H1 (cell line): ENCODE data around the gene DCDC2. TPM values are rescaled to one million over a fixed set of nuclear protein-coding genes. Genes with fewer than 3 reads are reported as not detected.

Experiments
- CTCF ChIA-PET: fragments of 300-600 bp; sonication (Branson Sonifier 250); formaldehyde crosslinking; loops from one replicate; lab custom pipeline; 2021; ENCODE audit not compliant: partially characterized antibody; lab: Charles Lee
- POLR2A ChIA-PET: fragments of 300-600 bp; sonication (Branson Sonifier 250); formaldehyde crosslinking; loops from one replicate; lab custom pipeline; 2021; ENCODE audit warnings: inconsistent platforms; ENCODE audit not compliant: partially characterized antibody; lab: Charles Lee
- DNase-seq, 2 experiments: peaks; one replicate each; pipeline versions ENCODE4 v3.0.0 to v3.0.0-alpha.2; 2010 to 2022; ENCODE audit warnings: low spot score in 2 of 2, low read depth in 1 of 2, mixed read lengths in 1 of 2
- FAIRE-seq: peaks from 2 replicates; lab custom pipeline; 2011; peaks lifted over from hg19 to GRCh38; lab: Jason Lieb, UNC
- H2AFZ ChIP-seq: 2 replicates; pipeline ENCODE4 v1.8.1; 2012; ENCODE audit warnings: low read length, inconsistent platforms
- H2AK5ac ChIP-seq: 2 replicates; pipeline ENCODE4 v1.6.1; 2013; ENCODE audit warnings: low read depth, low read length
- H2BK120ac ChIP-seq: replicated peaks from 2 replicates; pipeline ENCODE3; 2013; ENCODE audit warnings: low read depth, low read length, inconsistent platforms
- H2BK12ac ChIP-seq: 2 replicates; pipeline ENCODE4 v1.6.1; 2013; ENCODE audit warnings: low read depth, low read length
- H2BK15ac ChIP-seq: 2 replicates; pipeline ENCODE4 v1.6.1; 2013; ENCODE audit warnings: low read length
- H2BK20ac ChIP-seq: 2 replicates; pipeline ENCODE4 v1.6.1; 2013; ENCODE audit warnings: low read length
- H2BK5ac ChIP-seq: 2 replicates; pipeline ENCODE4 v1.6.1; 2013; ENCODE audit warnings: low read depth, low read length
- H3K14ac ChIP-seq: 2 replicates; pipeline ENCODE4 v1.6.1; 2013; ENCODE audit warnings: inconsistent platforms; ENCODE audit not compliant: insufficient read length
- H3K18ac ChIP-seq: 2 replicates; pipeline ENCODE4 v1.6.1; 2013; ENCODE audit warnings: low read length; ENCODE audit errors: extremely low read depth
- H3K23ac ChIP-seq: 2 replicates; pipeline ENCODE4 v1.6.1; 2013; ENCODE audit warnings: inconsistent platforms; ENCODE audit not compliant: insufficient read length
- H3K23me2 ChIP-seq: 2 replicates; pipeline ENCODE4 v1.6.1; 2013; ENCODE audit warnings: low read depth, low read length
- H3K27ac ChIP-seq: 2 replicates; pipeline ENCODE4 v1.6.1; 2011; ENCODE audit warnings: low read depth, low read length, inconsistent platforms
- H3K27me3 ChIP-seq, 4 experiments: replicated peaks in 1 of 4; 1 replicate in 1 of 4; 2 replicates in 3 of 4; pipeline versions ENCODE4 v1.6.1 to v1.8.1; 2011 to 2013; ENCODE audit warnings: low read length in 3 of 4, mild to moderate bottlenecking in 3 of 4, inconsistent platforms in 2 of 4, mixed read lengths in 2 of 4, moderate library complexity in 1 of 4; ENCODE audit not compliant: control insufficient read depth in 3 of 4, insufficient read depth in 3 of 4; ENCODE audit errors: extremely low read depth in 1 of 4
- H3K36me3 ChIP-seq, 4 experiments: 2 replicates each; pipeline versions ENCODE4 v1.6.1 to v1.8.1; 2011 to 2013; ENCODE audit warnings: mild to moderate bottlenecking in 4 of 4, low read length in 3 of 4, moderate library complexity in 2 of 4, control low read depth in 1 of 4, inconsistent platforms in 1 of 4; ENCODE audit not compliant: insufficient read depth in 4 of 4, control insufficient read depth in 2 of 4
- H3K4ac ChIP-seq: replicated peaks from 2 replicates; pipeline ENCODE3; 2013; ENCODE audit warnings: low read length, low read depth, mixed read lengths, inconsistent platforms; ENCODE audit not compliant: insufficient read length
- H3K4me1 ChIP-seq, 4 experiments: replicated peaks in 1 of 4; 1 replicate in 1 of 4; 2 replicates in 3 of 4; pipeline versions ENCODE4 v1.6.1 to v1.8.1; 2011 to 2013; ENCODE audit warnings: low read length in 3 of 4, inconsistent platforms in 2 of 4, mixed read lengths in 1 of 4; ENCODE audit not compliant: insufficient read depth in 4 of 4, control insufficient read depth in 3 of 4
- H3K4me2 ChIP-seq, 2 experiments: 2 replicates each; pipeline versions ENCODE4 v1.6.1 to v1.8.1; 2011 to 2013; ENCODE audit warnings: low read depth in 2 of 2, low read length in 2 of 2, control low read depth in 1 of 2, inconsistent platforms in 1 of 2, mild to moderate bottlenecking in 1 of 2; ENCODE audit not compliant: insufficient read depth in 1 of 2
- H3K4me3 ChIP-seq, 4 experiments: fragments of 200-600, 300-600 bp in 1 of 4; sonication (generic), shearing (Covaris generic), sonication (Bioruptor Twin) in 1 of 4; 2 replicates each; pipeline versions ENCODE4 v1.5.1 to v1.8.1; 2011 to 2016; ENCODE audit warnings: low read length in 4 of 4, low read depth in 3 of 4, control low read depth in 2 of 4, inconsistent platforms in 2 of 4, mild to moderate bottlenecking in 2 of 4, mixed read lengths in 1 of 4, moderate library complexity in 1 of 4; ENCODE audit not compliant: insufficient read depth in 2 of 4; ENCODE audit errors: extremely low read depth in 1 of 4
- H3K56ac ChIP-seq: replicated peaks from 2 replicates; pipeline ENCODE3; 2013; ENCODE audit warnings: low read depth, mild to moderate bottlenecking, mixed read lengths, low read length, inconsistent platforms; ENCODE audit not compliant: insufficient read length
- H3K79me1 ChIP-seq: 2 replicates; pipeline ENCODE4 v1.6.1; 2013; ENCODE audit warnings: low read depth, low read length, control low read depth
- H3K79me2 ChIP-seq, 2 experiments: 2 replicates each; pipeline versions ENCODE4 v1.6.1 to v1.8.1; 2012 to 2013; ENCODE audit warnings: low read length in 2 of 2, mild to moderate bottlenecking in 2 of 2, inconsistent platforms in 1 of 2; ENCODE audit not compliant: insufficient read depth in 2 of 2, control insufficient read depth in 1 of 2
- H3K9ac ChIP-seq, 4 experiments: replicated peaks in 1 of 4; 1 replicate in 1 of 4; 2 replicates in 3 of 4; pipeline versions ENCODE4 v1.6.1 to v1.8.1; 2011 to 2013; ENCODE audit warnings: low read depth in 3 of 4, low read length in 3 of 4, control low read depth in 2 of 4, mild to moderate bottlenecking in 2 of 4, moderate library complexity in 2 of 4, inconsistent platforms in 1 of 4; ENCODE audit errors: extremely low read depth in 1 of 4
- H3K9me3 ChIP-seq, 2 experiments: 2 replicates each; pipeline versions ENCODE4 v1.6.1 to v1.8.1; 2012 to 2013; ENCODE audit warnings: mild to moderate bottlenecking in 2 of 2, moderate library complexity in 2 of 2, control low read depth in 1 of 2, inconsistent platforms in 1 of 2, low read depth in 1 of 2, low read length in 1 of 2, mixed read lengths in 1 of 2; ENCODE audit not compliant: insufficient read depth in 2 of 2
- H4K20me1 ChIP-seq, 2 experiments: replicated peaks in 1 of 2; 2 replicates each; pipeline versions ENCODE3 to v1.8.1; 2011 to 2013; ENCODE audit warnings: inconsistent platforms in 2 of 2, low read length in 2 of 2, mild to moderate bottlenecking in 1 of 2; ENCODE audit not compliant: insufficient read depth in 2 of 2, control insufficient read depth in 1 of 2
- H4K5ac ChIP-seq: 2 replicates; pipeline ENCODE4 v1.6.1; 2013; ENCODE audit warnings: low read length, low read depth, mixed read lengths, inconsistent platforms; ENCODE audit not compliant: insufficient read length
- H4K8ac ChIP-seq: 2 replicates; pipeline ENCODE4 v1.8.0; 2013; ENCODE audit warnings: mild to moderate bottlenecking, moderate library complexity, low read length, inconsistent platforms; ENCODE audit not compliant: insufficient read depth; ENCODE audit errors: extremely low read depth
- H4K91ac ChIP-seq: replicated peaks from 2 replicates; pipeline ENCODE3; 2013; ENCODE audit warnings: low read length, mixed read lengths, inconsistent platforms; ENCODE audit not compliant: insufficient read length
- CBX8 ChIP-seq: fragments of 300-800, 300-1000 bp; sonication (generic); IDR thresholded peaks from 2 replicates; pipeline ENCODE4 v1.7.1; 2016; ENCODE audit warnings: low read depth, low read length, borderline replicate concordance
- EZH2 ChIP-seq: fragments of 200-600 bp; sonication (generic); IDR thresholded peaks from 2 replicates; pipeline ENCODE4 v1.7.1; 2012; ENCODE audit warnings: low read depth, mild to moderate bottlenecking, moderate library complexity, low read length, inconsistent platforms; ENCODE audit not compliant: severe bottlenecking
- KDM4A ChIP-seq: IDR thresholded peaks from one replicate; pipeline ENCODE4 v1.7.1; 2012; ENCODE audit warnings: low read depth, mild to moderate bottlenecking, moderate library complexity, low read length, inconsistent platforms; ENCODE audit not compliant: severe bottlenecking
- TEAD4 ChIP-seq: IDR thresholded peaks from 2 replicates; pipeline ENCODE4 v1.6.1; 2012; ENCODE audit warnings: low read depth, low read length, inconsistent platforms, mixed read lengths
- WGBS, 2 experiments: shearing (Covaris generic) in 1 of 2; methylation state at CpG; one replicate each; pipeline versions ENCODE4 v1.1.6 to v1.1.7; 2013 to 2015; ENCODE audit warnings: low lambda C conversion rate in 2 of 2, mixed read lengths in 2 of 2, inconsistent platforms in 1 of 2, low coverage in 1 of 2, missing lambda C conversion rate in 1 of 2; ENCODE audit not compliant: insufficient replicate concordance in 2 of 2, insufficient coverage in 1 of 2, insufficient read length in 1 of 2; ENCODE audit errors: extremely low coverage in 1 of 2, missing lambda C conversion rate in 1 of 2; 5-methylcytosine and 5-hydroxymethylcytosine counted together
- polyA plus RNA-seq, 7 experiments: library from polyadenylated mRNA; depleted of rRNA in 3 of 7; stranded (reverse) in 5 of 7; unstranded in 2 of 7; fragments of >200 nt in 5 of 7; fragments of 200-250 nt in 2 of 7; gene quantifications; 1 replicate in 5 of 7; 2 replicates in 1 of 7; 4 replicates in 1 of 7; pipeline versions ENCODE4 v1.2.1 to v1.2.3, GENCODE V29; 2011 to 2013; ENCODE audit warnings: missing spikeins in 2 of 7, mixed read lengths in 2 of 7
- total RNA-seq: library from RNA; stranded (reverse); fragmentation: NEBNext Ultra II Directional; extraction: Animal tissue kit (Norgen Biotek cat#: 25700); gene quantifications from 2 replicates; pipeline ENCODE4 v1.2.1, GENCODE V29; 2021

Gene DCDC2
- total and polyA plus RNA-seq, 2 of the 8 experiments (the other 6 are each of a cell fraction or from before 2014, with no cell fraction given): 0.03 to 0.15 TPM

DNA sequence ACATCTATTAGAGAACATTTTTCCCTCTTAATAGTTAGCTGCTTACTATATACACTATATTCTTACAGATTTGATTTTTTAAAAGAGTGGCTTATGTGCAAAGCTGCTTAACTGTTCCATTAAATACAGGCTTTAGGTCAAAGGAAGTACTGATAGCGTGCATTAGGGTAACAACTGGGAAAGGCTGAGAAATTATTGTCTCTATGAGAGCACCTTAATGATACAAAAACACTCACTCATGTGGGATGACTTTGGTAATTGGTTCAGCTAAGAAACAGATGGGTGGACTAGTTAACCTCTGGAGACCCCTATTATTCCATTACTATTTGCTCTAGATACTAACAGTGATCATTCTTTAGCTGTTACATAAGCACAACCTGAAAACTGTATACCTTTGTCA is 4.0 kb downstream of the DCDC2 start:
- no peak overlapping the region for H2AK5ac ChIP-seq
- H3K23ac ChIP-seq: no peak overlapping the region
- no peaks in the 10 kb centered on the region for H3K79me2 ChIP-seq
- no peaks in the 10 kb centered on the region for H3K79me1 ChIP-seq
- no peaks in the 10 kb centered on the region for H4K20me1 ChIP-seq
- H3K23me2 ChIP-seq: no peaks in the 10 kb centered on the region
- no peak overlapping the region for H3K56ac ChIP-seq
- no peak overlapping the region for H3K4me3 ChIP-seq
- H3K4me1 ChIP-seq: peaks cover 0 to 3% (median 0%) of the 10 kb centered on the region in 4 experiments; a peak in 1 of 7 replicates
- H2BK5ac ChIP-seq: no peak overlapping the region
- no peak overlapping the region for H2BK12ac ChIP-seq
- no peaks in the 10 kb centered on the region for H3K27me3 ChIP-seq
- no peak overlapping the region for H4K8ac ChIP-seq
- ChIA-PET POLR2A (no interaction called here), CTCF (interaction anchor here (1.0 to 1.4 kb wide), 5 partner anchors 9 to 186 kb away, joined by 3 to 4 read pairs (median 3); no protein-coding TSS in a partner anchor)
- DNase-seq (no peak), FAIRE-seq (no peak)
- WGBS, 2 experiments: 86% methylated on average over 1 of the region's 1 CpG; no CpG with 5 or more reads in 1 of the 2 experiments
- no peak overlapping the region for H3K9ac ChIP-seq
- H3K14ac ChIP-seq: no peak overlapping the region
- H2AFZ ChIP-seq: no peak overlapping the region
- H3K27ac ChIP-seq: no peak overlapping the region
- no peaks in the 10 kb centered on the region; a peak in 1 of 4 replicates for H3K9me3 ChIP-seq
- no peak overlapping the region for H3K18ac ChIP-seq
- no peak overlapping the region for H4K5ac ChIP-seq
- H3K4me2 ChIP-seq: no peak overlapping the region
- H3K4ac ChIP-seq: no peak overlapping the region
- H2BK120ac ChIP-seq: no peak overlapping the region
- no peak overlapping the region for H4K91ac ChIP-seq
- H2BK20ac ChIP-seq: no peak overlapping the region
- no peaks in the 10 kb centered on the region for H3K36me3 ChIP-seq
- H2BK15ac ChIP-seq: no peak overlapping the region
- no peak for TF ChIP-seq CBX8
- TF ChIP-seq TEAD4: no peak
- no peak for TF ChIP-seq KDM4A
- TF ChIP-seq EZH2: no peak
